Tibial nerve (tissue), 3 donors: ENCODE results near the gene ZNF574.

Experiments used
- CTCF ChIP-seq, 5 experiments: fragments of 200-600 bp in 3 of 5; fragments of 450-650 bp in 2 of 5; sonication (generic) in 3 of 5; IDR thresholded peaks; one replicate each; pipeline ENCODE4 v1.5.1; 2016 to 2019; ENCODE audit warnings: antibody characterized with exemption in 5 of 5, mild to moderate bottlenecking in 3 of 5, moderate library complexity in 2 of 5
- POLR2A ChIP-seq, 2 donors: fragments of 450-650 bp; IDR thresholded peaks; one replicate each; pipeline ENCODE4 v1.6.1; 2017; ENCODE audit warnings: antibody characterized with exemption in 2 of 2, mild to moderate bottlenecking in 2 of 2, moderate library complexity in 2 of 2

DNA sequence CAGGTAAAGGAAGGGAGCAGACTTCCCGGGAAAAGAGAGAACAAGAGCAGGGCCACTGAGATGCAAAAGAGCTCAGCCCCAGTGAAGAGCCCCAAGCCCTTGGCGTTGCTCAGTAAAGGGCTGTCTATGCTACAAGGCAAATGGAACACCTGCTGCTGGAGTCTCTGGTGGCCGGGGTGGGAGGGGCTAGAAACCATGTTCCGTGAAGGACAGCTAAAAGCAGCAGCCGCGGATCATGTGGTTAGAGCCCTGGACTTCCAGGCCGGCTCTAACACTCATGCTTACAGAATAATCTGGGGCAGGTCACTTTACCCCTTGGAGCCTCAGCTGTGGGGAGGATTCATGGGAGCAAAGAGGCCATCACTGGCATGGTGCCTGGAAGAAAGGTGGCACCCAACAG, 38.4 kb downstream of the ZNF574 start:
- TF ChIP-seq POLR2A (IDR thresholded peaks at IDR 0.05) (no peak), CTCF (IDR thresholded peaks at IDR 0.05) (no peak)
